Measurements from ENCODE around the gene TRMT44.

- TF ChIP-seq EP300 (IDR thresholded peaks at IDR 0.05; ENCODE audit: borderline replicate concordance) (no peak), YY1 (IDR thresholded peaks at IDR 0.05; ENCODE audit: low read depth) (no peak)
Measured at GRCh38 chr4:8475751-8476575, 35.4 kb downstream of the TRMT44 start.
